PC-3 (cell line): Measurements from ENCODE around the gene ATF1.

ENCODE experiments used
- CTCF ChIP-seq: fragments of 300-600 bp; sonication (generic); conservative IDR thresholded peaks from 2 replicates; pipeline ENCODE4 v1.5.1; 2017; ENCODE audit warnings: antibody characterized with exemption, low read depth, mild to moderate bottlenecking, low read length
- EZH2phosphoT487 ChIP-seq: fragments of 300-600 bp; sonication (generic); IDR thresholded peaks from 2 replicates; pipeline ENCODE4 v1.6.1; 2018; ENCODE audit warnings: mild to moderate bottlenecking, antibody characterized with exemption, low read length, borderline replicate concordance

DNA sequence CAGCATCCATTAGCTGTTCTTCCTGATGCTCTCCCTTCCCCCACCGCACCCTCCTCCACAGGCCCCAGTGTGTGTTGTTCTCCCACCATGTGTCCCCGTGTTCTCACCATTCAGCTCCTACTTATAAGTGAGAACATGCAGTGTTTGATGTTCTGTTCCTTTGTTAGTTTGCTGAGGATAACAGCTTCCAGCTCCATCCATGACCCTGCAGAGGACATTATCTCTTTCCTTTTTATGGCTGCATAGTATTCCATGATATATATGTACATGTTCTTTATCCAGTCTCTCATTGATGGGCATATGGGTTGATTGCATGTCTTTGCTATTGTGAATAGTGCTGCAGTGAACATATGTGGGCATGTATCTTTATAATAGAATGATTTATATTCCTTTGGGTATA lies 9.0 kb downstream of the ATF1 start:
- TF ChIP-seq CTCF, result no peak
- TF ChIP-seq EZH2phosphoT487, result no peak
